GM18870 (cell line): ENCODE measurements around the gene SETMAR.
"Not testable (repeated sequence)": the region's sequence is repeated elsewhere in the genome, so short reads cannot be mapped to it uniquely, and the experiment has no call there.

Experiments
- ATAC-seq: cut with Tn5 transposase; IDR thresholded peaks from one replicate; pipeline ENCODE4 v1.9.1; 2021; ENCODE audit warnings: moderate library complexity; ENCODE audit not compliant: unreplicated experiment

Gene SETMAR

DNA sequence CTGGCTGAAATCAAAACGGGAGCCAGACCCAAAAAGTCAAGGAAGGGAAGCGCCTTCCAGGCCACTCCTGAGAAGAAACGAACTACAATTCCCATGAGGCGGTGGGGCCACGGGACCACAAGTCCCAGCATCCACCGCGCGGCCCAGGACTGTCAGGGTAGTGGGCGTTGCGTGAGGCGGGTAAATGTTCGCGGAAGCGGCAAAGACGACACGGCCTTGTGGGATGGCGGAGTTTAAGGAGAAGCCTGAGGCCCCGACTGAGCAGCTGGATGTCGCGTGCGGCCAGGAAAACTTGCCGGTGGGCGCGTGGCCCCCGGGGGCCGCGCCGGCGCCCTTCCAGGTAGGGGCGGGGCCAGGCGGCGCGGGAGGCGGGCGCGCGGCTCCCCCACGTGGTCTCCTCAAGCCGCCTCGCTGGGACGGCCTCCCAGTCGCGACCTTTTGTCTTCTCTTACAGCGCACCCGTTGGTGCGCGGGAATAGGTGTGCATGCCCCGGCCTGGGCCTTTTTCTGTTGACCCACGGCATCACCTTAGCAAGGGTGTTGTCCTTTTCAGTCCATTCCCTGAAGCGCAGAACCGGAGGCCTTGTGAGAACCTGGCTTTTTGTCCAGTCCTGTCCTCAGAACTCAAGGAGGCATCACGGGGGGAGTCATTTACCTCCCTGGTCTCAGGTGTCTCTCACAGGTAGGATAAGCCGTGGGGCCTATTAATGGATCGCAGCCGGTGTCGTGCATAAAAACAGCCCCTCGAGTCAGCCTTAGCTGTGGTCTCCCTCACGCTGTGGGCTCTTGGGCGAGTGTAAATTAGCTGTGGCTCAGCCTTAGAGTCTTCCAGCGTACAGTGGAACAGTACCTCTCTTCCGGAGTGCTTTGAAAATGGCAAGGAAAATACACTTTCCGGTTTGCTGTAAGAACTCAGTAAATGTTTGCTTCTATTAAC, at the start of gene SETMAR:
Gene SETMAR (plus strand): TSS at position 183 of the 937 bp plus-strand sequence. CDS start 2 bp downstream, at position 185.
- peak; percentile 90 for ATAC-seq

DNA sequence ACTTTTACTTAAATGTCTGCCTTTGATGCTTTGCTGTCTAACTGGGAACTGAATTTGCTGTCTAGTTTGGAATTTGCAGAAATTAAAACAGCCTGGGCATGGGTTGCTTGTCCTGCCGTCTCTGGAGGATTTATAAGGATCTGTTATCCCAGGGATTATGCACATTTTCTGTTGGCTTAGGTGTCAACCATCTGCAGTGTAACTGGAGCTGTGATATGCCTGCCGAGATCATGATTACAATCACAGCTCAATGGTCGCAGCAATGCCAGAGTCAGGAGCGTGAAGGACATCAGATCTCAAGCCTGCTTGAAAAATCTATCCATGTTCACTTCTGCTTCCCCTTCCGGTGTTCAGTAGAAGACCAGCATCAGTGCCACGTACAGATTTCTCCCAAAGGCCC, 41.8 kb upstream of the SETMAR start:
- ATAC-seq: no peak

DNA sequence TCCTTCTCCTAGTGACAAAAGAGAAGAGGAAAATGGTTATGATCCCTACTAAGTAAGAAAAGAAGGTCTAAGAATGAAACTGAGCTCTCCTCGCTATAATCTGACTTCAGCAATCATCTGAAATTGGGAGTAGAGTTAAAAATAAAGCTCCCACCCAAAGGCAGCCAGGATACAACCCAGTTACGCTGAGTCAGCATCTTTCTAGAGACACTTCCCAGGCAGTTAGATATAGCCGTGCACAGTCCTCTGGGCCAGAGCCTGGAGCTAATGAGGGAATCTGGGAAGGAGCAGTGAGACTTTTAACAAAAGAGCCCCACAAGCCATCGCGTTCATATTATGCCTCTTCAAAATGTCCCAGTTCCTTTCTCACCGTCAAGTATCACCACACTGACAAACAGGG, 39.1 kb upstream of the SETMAR start:
- ATAC-seq: no peak

DNA sequence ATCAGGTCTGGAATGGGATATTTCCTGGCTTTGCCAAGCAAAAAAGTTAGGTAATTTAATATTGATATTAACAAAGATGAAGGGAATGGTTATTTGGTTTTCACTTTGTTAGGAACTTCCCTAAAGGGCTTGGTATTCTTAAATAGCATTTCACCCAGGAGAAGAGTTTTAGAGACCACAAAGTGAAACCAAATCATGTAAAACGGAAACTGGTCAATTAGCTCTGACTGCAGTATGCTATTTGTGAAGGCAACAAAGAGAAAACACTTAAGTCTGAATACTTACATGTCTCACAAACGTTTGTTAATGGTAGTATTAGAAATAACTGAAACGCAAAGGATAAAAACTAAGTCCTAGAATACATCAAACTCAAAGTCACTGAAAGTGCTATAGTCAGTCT, 32.4 kb upstream of the SETMAR start:
- ATAC-seq: peak; percentile 88

DNA sequence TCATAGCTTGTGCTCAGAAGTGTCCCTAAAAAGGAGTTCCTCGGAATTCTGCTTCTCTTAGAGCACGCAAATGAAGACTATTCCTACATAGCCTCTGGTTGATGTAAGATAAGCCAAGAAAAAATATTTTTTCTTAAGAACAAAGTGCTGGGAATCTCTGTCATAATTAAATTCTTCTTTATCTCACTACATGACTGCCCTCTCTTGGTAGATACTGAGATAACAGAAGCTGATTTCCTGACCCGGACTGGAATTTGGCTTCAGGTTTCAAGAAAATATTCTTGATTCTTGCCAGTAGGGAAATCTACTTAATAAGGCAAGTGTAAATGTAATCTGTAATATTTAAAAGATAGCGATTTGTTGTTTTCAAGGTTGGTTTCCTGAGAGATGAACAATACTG, 31.3 kb upstream of the SETMAR start:
- ATAC-seq: no peak

DNA sequence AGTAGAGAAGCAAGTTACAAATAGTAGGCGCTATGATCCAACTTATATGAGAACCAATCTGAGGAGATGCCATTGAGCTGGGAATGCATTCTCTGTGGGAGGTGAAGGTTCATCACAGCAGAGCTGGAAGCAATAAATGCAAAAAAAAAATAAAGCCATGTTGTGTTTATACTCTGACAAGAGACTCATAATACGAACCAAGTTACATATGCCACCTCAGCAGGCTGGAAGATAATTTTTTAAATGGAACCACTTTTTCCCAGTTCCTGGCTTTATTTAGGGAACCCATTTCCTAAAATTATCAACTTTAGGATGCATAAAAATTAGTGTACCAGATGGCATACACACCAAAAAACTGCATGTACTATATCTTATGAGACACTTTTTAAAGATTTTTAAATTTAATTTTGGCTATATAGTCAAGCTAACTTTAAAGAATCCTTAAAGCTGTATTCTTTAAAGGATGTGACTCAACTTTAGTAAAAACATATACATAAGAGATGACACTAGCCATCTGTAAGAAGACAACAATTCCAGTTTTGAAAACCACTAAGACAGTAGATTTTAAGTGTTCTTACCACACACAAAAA, 23.6 kb upstream of the SETMAR start:
- ATAC-seq: no peak

DNA sequence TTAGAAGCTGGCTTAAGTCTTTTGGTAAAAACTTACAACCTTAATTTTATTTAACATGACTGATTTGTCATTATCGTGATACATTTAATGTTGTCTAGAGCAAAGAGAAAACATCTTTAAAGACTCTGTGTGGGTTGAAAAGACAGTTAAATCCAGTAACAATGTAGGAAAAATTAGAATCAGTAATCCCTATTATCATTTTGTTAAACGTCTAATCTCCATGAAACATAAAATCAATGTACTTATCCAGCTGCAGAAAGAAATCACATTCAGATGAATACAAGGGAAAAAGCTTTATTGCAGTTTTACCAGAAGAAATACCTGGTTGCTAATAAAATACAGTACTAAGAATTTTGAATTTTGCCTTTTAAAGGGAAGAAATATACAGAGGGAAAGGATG, 21.2 kb upstream of the SETMAR start:
- ATAC-seq: no peak

DNA sequence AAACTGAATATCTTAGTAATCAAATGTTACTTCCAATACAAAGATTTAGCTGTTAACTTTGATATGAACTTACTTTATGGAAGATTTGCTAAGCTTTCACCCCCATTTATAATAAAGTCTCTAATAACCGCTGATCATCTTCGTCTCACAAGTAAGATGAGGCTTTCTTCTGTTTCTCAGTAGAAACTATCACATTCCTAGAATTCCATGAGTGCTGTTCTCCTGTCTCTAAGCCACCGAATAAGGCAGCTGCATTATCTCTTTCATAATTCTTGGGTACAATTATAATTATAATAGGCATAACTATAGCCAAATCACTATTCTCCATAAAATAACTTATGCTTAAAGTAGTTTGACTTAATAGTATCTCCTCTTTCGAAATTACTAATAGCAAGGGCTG, 18.3 kb upstream of the SETMAR start:
- ATAC-seq: no peak

DNA sequence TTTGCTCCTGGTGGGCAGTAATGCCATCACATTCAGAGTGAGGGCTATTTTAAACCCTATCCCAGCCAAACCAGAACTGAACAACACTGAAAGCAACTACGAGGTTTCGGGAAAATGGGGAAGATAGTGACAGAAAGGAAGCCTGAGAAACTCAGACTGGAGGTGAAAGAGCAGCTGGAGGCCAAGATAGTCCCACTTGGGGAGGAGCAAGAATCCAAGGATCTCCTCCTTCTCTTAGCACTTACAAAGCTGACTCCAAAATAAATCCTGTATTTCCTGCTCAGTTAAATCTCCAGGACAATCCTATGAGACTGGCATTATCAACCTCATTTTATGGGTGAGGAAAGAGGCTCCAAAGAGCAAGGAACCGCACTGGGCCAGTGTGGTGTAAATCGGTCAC, 14.1 kb upstream of the SETMAR start:
- ATAC-seq: no peak

DNA sequence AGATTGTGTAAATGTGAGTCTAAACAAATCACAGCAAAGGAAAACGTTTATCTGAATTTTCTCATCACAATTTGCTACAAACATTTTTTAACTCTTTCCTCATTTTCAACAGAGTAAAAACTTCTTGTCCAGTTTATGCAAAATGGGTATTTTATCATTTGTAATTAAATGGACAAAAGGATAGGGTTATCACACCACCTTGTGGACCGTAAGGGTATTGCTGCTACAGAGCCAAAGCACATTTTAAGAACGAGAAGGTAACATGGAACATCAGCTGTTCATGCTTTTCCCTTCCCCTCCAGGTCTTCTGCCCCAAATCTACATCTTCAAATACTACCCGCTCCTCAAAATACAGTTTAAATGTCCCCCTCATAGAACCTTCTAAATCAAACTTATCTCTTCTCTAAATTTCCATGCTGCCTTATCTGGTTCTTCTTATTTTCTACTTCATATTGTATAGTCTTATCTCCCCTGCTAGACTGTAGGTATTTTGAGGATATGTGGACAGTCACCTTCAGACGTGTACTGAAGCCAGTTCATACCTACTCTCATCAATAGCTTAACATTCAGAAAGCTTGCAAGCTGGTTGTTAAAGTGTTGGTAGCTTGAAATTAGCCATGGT, 12.8 kb upstream of the SETMAR start:
- ATAC-seq: peak; percentile 77

DNA sequence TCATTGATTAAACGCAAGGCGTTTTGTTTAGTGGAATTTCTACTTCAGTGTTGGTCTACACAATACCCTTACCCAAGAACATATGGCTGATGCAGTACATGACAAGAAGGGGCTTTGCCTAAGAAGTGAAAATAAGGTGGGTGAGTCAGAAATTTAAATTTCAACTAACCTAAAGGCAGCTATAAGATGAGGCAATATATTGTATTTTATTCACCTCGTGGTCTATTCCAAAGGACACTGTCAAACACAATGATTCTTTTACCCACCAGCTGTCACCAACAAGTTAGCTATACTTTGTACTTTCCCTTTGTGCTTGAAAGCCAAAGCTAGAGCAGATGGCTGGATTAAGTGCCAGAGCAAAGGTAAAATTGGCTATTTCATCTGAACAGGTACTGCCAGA, 10.9 kb upstream of the SETMAR start:
- no peak for ATAC-seq

DNA sequence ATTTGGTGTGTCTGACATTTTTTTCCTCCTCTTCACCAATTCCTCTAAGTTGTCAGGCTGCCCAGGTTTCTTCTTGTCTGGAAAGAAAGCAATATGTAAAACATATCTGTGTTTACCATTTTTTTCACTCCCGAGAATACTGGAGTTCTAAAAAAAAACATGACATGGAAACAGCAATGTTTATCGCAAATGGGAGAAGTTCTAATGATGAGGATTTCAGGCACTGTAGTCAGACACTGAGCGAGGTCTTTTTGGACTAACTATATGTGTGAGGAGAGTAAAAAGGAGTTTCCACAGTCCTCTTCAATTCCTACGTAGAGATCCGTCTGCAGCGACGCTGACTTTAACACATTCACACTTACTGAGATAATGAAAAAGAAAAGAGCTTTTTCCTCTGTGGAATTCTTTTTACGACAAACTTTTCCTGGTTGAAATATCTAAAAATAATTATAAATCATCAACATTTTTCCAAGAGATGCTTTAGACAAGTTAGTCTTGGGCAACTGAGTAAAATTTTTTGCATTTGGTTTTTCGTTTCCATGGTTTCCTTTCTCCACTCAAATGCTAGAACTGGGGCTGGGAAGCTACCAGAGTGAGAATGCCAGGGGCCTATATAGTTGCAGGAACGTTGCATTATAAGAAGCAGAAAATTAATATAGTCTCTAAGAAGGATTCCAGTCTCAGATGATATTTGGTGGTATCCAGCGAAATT, 8.4 kb upstream of the SETMAR start:
- ATAC-seq: no peak

DNA sequence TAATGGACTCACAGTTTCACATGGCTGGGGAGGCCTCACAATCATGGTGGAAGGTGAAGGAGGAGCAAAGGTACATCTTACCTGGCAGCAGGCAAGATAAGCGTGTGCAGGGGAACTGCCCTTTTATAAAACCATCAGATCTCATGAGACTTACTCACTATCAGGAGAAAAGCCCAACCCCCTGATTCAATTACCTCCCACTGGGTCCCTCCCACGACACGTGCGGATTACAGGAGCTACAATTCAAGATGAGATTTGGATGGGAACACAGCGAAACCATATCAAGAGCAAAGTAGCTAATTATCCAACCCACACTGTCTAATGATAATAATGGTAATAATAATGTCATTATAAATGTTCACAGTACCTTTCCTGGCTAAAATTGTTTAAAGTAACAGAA, 6.7 kb upstream of the SETMAR start:
- ATAC-seq: not testable (repeated sequence)

DNA sequence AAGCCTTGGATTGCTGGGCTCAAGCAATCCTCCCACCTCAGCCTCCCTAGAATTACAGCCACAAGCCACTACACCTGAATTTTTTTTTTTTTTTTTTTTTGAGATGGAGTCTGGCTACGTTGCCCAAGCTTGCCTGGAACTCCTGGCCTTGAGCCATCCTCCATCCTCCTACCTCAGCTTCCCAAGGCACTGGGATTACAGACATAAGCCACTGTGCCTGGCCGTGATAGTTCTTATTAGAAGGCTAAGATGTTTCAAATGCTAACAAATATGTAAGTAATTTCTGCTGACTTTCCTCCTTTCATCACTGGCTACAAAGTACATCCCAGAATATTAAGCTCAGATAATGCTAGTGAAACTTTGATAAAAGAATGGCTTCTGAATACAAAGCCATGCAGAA, 5.7 kb upstream of the SETMAR start:
- no peak for ATAC-seq

DNA sequence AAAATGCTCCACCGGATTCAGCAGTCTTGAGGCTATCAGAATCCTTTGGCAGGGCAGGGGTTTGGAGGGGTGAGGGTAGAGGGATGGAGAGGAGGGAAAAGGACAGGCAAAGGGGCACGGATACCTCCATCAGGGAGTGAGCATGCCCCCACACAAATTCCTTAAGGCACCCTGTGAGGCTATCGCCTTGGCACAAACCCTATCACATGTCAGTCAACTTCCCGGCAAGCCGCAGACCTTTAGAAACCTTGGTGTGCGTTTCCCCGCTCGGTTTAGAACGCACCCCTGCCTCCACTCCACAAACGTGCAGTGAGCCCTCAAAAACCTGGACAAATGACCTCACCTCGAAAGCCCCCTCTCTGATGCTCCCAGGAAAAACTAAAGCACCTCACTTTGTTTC, 422 bp upstream of the SETMAR start:
- no peak for ATAC-seq

DNA sequence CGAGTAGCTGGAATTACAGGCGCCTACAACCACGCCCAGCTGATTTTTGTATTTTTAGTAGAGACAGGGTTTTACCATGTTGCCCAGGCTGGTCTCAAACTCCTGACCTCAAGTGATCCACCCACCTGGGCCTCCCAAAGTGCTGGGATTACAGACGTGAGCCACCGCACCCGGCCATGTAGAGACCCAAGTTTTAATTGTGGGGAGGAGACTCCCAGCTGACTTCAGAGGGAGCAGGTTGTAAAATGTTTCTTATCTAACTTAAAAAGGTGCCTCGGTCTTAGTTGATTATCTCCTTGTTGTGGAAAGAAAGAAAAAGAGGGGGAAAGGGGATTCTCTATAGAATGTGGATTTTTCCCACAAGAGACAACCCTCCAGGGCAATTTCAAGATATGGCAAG, 2.0 kb downstream of the SETMAR start:
- ATAC-seq: not testable (repeated sequence)

DNA sequence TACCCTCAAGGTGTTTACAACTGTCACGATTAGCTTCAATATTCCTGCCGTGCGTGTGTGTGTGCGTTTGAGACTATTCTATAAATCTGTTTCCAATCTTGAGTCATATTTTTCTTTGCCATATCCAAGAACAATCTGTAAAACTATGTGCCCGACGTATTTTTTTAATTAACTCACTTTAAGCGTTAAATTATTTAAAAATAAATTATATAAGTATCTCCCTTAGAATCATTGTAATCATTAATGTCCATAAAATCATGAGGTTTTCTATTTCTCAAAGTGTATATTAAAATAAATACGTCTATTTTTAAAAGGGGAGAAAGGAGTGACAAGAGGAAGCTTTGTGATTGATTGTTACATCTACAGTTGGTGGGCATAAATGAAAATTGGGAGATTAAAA, 2.9 kb downstream of the SETMAR start:
- no peak for ATAC-seq

DNA sequence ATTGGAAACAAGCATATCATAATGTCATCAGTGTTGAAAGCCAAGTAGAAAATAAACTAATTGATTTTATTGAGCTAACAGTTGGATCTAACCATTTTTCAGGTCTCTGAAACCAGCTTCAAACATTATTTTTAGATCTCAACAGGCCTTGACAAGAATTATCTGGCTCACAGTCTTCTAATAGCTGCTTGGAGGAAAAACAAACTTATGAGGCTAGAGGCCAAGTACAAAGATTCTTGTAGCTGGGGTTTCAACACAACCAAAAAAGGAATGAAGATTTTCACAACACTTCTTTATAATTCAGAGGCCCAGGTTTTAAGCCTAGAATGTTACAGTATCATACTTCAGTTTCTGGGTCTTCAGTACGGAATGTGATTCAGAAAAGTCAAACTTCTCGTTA, 3.7 kb downstream of the SETMAR start:
- ATAC-seq: no peak

DNA sequence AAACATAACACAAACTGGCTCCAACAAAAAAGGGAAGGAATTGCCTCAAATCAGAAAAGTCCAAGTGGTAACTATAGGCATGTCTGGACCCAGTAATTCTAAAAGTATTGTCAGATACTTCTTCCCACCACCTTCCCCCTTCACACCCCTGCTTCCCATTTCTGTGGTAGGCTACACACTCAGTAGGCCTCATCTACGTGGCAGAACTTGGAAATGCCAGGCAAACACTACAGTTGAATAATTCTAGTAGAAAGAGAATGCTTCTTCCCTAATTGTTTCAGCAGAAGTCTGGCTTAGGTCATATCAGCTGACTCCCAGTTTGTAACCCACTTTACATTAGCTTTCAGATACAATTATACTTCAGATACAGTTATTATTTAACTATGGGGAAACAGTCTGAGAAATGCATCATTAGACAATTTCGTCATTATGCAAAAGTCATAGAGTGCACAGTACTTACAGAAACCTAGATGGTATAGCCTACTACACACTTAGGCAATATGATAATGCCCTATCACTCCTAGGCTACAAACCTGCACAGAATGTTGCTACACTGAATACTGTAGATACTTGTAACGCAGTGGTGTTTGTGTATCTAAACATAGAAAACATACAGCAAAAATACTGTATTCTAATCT, 6.4 kb downstream of the SETMAR start:
- no peak for ATAC-seq

DNA sequence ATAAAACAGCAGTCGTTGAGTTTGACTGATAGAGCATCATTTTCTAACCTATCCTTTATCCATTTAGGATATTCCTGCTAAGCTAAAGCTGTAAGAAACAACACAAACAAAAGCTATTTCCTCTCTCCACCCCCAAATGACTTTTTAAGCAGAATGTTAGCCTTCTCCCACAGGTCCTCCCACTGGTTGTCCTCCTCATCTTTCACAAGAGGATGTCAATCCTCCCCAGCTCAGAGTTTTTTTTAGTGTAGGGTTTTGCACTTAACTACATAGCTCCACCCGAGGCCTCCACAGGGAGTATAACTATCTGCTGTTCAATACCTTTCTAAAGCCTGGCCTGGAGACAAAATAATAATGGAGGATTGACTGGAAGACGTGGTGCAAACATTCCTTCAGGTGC, 7.8 kb downstream of the SETMAR start:
- ATAC-seq: no peak

DNA sequence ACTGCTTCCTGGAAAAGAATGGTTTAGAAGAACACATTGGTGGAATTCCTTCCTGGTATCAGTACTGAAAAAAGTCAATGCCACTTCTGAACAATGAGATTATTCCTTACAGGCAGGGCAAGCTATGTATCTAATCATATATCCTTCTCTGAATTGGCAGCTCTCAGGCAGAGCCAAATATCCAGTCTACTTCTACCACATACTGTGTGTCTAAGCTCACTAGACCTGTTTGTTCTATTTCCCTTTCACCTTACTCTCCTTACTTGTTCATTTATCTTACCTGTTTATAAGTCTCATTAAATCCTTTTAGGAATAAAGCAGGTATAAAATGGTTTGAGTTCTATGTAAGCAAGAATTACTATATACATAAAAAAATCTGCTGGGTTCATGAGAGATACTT, 8.3 kb downstream of the SETMAR start:
- ATAC-seq: no peak
